GM19467 (cell line): ENCODE measurements around the gene YIPF3.
"Not testable (repeated sequence)": the region's sequence is repeated elsewhere in the genome, so short reads cannot be mapped to it uniquely, and the experiment has no call there.

ENCODE experiments used
- ATAC-seq: cut with Tn5 transposase; IDR thresholded peaks from one replicate; pipeline ENCODE4 v1.9.1; 2021; ENCODE audit warnings: mild to moderate bottlenecking, moderate library complexity; ENCODE audit not compliant: unreplicated experiment

YIPF3 gene

DNA sequence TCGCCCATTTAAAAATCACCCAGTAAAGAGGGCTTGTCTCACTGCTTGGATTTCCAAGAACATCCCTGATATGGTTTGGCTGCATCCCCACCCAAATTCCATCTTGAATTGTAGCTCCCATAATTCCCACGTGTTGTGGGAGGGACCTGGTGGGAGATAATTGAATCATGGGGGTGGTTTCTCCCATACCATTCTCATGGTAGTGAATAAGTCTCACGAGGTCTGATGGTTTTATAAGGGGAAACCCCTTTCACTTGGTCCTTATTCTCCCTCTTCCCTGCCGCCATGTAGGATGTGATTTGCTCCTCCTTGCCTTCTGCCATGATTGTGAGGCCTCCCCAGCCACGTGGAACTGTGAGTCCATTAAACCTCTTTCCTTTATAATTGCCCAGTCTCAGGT, 49.5 kb downstream of the YIPF3 start:
- not testable (repeated sequence) for ATAC-seq

DNA sequence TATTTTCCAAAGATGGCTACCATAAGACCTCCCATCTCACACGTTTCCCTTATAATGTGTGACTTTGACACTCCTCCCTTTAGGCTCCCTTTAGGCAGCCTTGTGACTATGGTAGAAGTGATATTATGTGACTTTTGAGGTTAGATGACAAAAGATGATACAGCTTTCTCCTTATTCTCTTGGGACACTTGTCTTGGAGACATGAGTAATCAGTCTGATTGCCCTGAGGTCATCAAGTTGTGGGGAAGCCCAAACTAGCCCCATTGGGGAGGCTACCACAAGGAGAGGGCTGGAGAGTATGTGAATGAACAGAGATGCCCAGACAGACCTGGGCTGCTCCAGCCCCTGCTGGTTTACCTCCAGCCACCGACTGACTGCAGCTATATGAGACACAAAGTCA, 50.8 kb downstream of the YIPF3 start:
- no peak for ATAC-seq

DNA sequence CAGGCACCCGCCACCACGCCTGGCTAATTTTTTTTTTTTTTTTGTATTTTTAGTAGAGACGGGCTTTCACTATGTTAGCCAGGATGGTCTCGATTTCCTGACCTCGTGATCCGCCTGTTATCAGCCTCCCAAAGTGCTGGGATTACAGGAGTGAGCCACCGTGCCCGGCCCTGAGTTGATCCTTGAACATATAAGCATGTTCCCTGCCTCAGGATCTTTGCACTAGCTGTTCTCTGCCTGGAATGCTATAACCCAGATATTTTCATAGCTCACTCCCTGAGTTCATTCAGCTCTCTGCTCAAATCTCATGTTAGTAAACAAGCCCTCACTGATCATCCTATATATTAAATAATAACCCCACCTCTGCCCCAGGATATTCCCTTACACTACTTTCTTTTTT, 52.4 kb downstream of the YIPF3 start:
- ATAC-seq = no peak

DNA sequence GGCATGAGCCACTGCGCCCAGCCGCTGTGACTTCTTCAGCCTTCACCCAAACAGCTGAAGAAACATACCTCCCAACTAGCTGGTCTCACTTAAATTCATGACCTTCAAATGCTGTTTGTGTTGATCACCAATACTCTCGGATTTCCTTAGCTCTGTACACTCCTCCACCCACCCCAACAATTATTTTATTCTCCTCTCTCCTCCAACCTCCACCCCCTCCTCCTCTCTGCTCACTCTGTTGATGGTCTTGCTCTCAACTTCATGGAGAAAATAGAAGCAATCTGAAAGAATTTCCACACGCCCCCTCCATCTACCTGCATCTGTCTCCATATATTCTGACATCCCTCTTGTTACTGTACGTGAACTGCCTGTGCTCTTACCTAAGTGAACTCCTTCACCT, 54.8 kb downstream of the YIPF3 start:
- no peak for ATAC-seq
